GM06990 (cell line): ENCODE measurements around the gene OSBPL10.
"Not testable (repeated sequence)": the region's sequence is repeated elsewhere in the genome, so short reads cannot be mapped to it uniquely, and the experiment has no call there.

ENCODE experiments used
- DNase-seq: peaks from one replicate; pipeline ENCODE4 v3.0.0-alpha.2; 2011; ENCODE audit not compliant: insufficient read length; ENCODE audit errors: extremely low read depth
- H3K27me3 ChIP-seq: replicated peaks from 2 replicates; pipeline ENCODE4 v1.6.0; 2011; ENCODE audit warnings: low read length; ENCODE audit not compliant: control insufficient read depth, insufficient read depth
- H3K36me3 ChIP-seq: 2 replicates; pipeline ENCODE4 v1.5.1; 2011; ENCODE audit warnings: low read length; ENCODE audit not compliant: control insufficient read depth, insufficient read depth
- H3K4me3 ChIP-seq: replicated peaks from 2 replicates; pipeline ENCODE4 v1.5.1; 2011; ENCODE audit warnings: low read depth, mild to moderate bottlenecking, control low read depth, low read length
- CTCF ChIP-seq: IDR thresholded peaks from 2 replicates; pipeline ENCODE4 v1.5.1; 2011; ENCODE audit warnings: low read length, control low read depth, mild to moderate bottlenecking, inconsistent platforms; ENCODE audit not compliant: insufficient read depth, poor library complexity, severe bottlenecking

Gene OSBPL10

GRCh38 chr3:31997500-31997899, 16.4 kb upstream of the OSBPL10 start:
- no peaks in the 10 kb centered on the region for H3K27me3 ChIP-seq
- H3K4me3 ChIP-seq = no peak overlapping the region
- no peak for TF ChIP-seq CTCF
- DNase-seq = no peak
- H3K36me3 ChIP-seq = no peaks in the 10 kb centered on the region

- no peak for TF ChIP-seq CTCF
- Histone ChIP-seq H3K36me3 (no peaks in the 10 kb centered on the region), H3K27me3 (no peaks in the 10 kb centered on the region), H3K4me3 (no peak overlapping the region)
- no peak for DNase-seq
These were observed 15.1 kb upstream of the OSBPL10 start for GRCh38 chr3:31996195-31996594.

- H3K27me3 ChIP-seq, H3K36me3 ChIP-seq, DNase-seq, H3K4me3 ChIP-seq: not testable (repeated sequence)
These were observed 14.0 kb upstream of the OSBPL10 start for GRCh38 chr3:31995026-31995425.

- TF ChIP-seq CTCF = no peak
- Histone ChIP-seq H3K4me3 (no peak overlapping the region), H3K27me3 (no peaks in the 10 kb centered on the region), H3K36me3 (no peaks in the 10 kb centered on the region)
- no peak for DNase-seq
These were observed 12.8 kb upstream of the OSBPL10 start for GRCh38 chr3:31993843-31994242.

- not testable (repeated sequence) for H3K36me3 ChIP-seq, H3K27me3 ChIP-seq, DNase-seq, H3K4me3 ChIP-seq
These were observed 11.9 kb upstream of the OSBPL10 start for GRCh38 chr3:31992995-31993394.

- Histone ChIP-seq H3K4me3 (no peak overlapping the region), H3K36me3 (no peaks in the 10 kb centered on the region), H3K27me3 (no peaks in the 10 kb centered on the region)
- no peak for DNase-seq
- no peak for TF ChIP-seq CTCF
These were observed 7.2 kb upstream of the OSBPL10 start for GRCh38 chr3:31988271-31988670.

- Histone ChIP-seq H3K27me3 (peaks cover 5% of the 10 kb centered on the region; the same call in 1 of the 2 replicates), H3K4me3 (no peak overlapping the region), H3K36me3 (no peaks in the 10 kb centered on the region)
- TF ChIP-seq CTCF = no peak
- DNase-seq = no peak
These were observed 4.8 kb upstream of the OSBPL10 start for GRCh38 chr3:31985831-31986230.
